Activated CD4-positive, alpha-beta T cell treated with anti-CD3 and anti-CD28 coated beads for 4 hours (primary cell): Measurements from ENCODE around the gene CACNA2D1.

Experiments used
- DNase-seq, 2 donors: peaks; one replicate each; pipeline ENCODE4 v3.0.0-alpha.2; 2020

The CACNA2D1 gene

GRCh38 chr7:82081644-82082224 is 361.8 kb downstream of the CACNA2D1 start:
- DNase-seq = no peak

GRCh38 chr7:82080254-82080927 is 363.2 kb downstream of the CACNA2D1 start:
- DNase-seq = no peak

GRCh38 chr7:82079527-82079926 is 364.1 kb downstream of the CACNA2D1 start:
- no peak for DNase-seq

GRCh38 chr7:82078807-82079206 is 364.8 kb downstream of the CACNA2D1 start:
- DNase-seq = no peak

- DNase-seq = no peak
Measured at GRCh38 chr7:82071468-82071867, 372.1 kb downstream of the CACNA2D1 start.

GRCh38 chr7:82067628-82068264 is 375.8 kb downstream of the CACNA2D1 start:
- DNase-seq = no peak

GRCh38 chr7:82057476-82057875 is 386.1 kb downstream of the CACNA2D1 start:
- no peak for DNase-seq

GRCh38 chr7:82056282-82056681 is 387.3 kb downstream of the CACNA2D1 start:
- DNase-seq = no peak

- DNase-seq = no peak
Measured at GRCh38 chr7:82054544-82054943, 389.0 kb downstream of the CACNA2D1 start.

- no peak for DNase-seq
Measured at GRCh38 chr7:82053453-82054032, 390.0 kb downstream of the CACNA2D1 start.

GRCh38 chr7:82051601-82052000 is 392.0 kb downstream of the CACNA2D1 start:
- no peak for DNase-seq

GRCh38 chr7:82050792-82051191 is 392.8 kb downstream of the CACNA2D1 start:
- no peak for DNase-seq

GRCh38 chr7:82049891-82050533 is 393.6 kb downstream of the CACNA2D1 start:
- DNase-seq = no peak

GRCh38 chr7:82049442-82049841 is 394.1 kb downstream of the CACNA2D1 start:
- no peak for DNase-seq

GRCh38 chr7:82044497-82045080 is 399.0 kb downstream of the CACNA2D1 start:
- no peak for DNase-seq

- no peak for DNase-seq
Measured at GRCh38 chr7:82039621-82040020, 404.0 kb downstream of the CACNA2D1 start.

GRCh38 chr7:82036146-82036886 is 407.3 kb downstream of the CACNA2D1 start:
- no peak for DNase-seq

GRCh38 chr7:82035456-82035855 is 408.1 kb downstream of the CACNA2D1 start:
- DNase-seq = no peak

GRCh38 chr7:82032901-82033300 is 410.7 kb downstream of the CACNA2D1 start:
- DNase-seq = no peak

GRCh38 chr7:82029236-82029913 is 414.2 kb downstream of the CACNA2D1 start:
- DNase-seq = no peak

- DNase-seq = no peak
Measured at GRCh38 chr7:82028097-82028496, 415.5 kb downstream of the CACNA2D1 start.

GRCh38 chr7:82021713-82022112 is 421.9 kb downstream of the CACNA2D1 start:
- DNase-seq = no peak
